ENCODE measurements around the gene AEBP2.
"Not testable (repeated sequence)": the region's sequence is repeated elsewhere in the genome, so short reads cannot be mapped to it uniquely, and the experiment has no call there.

- not testable (repeated sequence) for TF ChIP-seq CTCF, POLR2A (IDR thresholded peaks at IDR 0.05)
These were observed 25.7 kb upstream of the AEBP2 start for GRCh38 chr12:19413582-19413981.
